H9 (cell line): ENCODE measurements around the gene CCNI2. TPM values are rescaled to one million over a fixed set of nuclear protein-coding genes. Genes with fewer than 3 reads are reported as not detected.

Experiments
- DNase-seq: peaks from one replicate; pipeline ENCODE4 v3.0.0-alpha.2; 2017
- H2AFZ ChIP-seq: one replicate; pipeline ENCODE4 v1.6.1; 2013; ENCODE audit warnings: mild to moderate bottlenecking, low read length, control low read depth, moderate library complexity
- H2AK5ac ChIP-seq: 2 replicates; pipeline ENCODE4 v1.6.1; 2013; ENCODE audit warnings: low read length, control low read depth, mixed read lengths; ENCODE audit not compliant: insufficient read length
- H2BK120ac ChIP-seq: one replicate; pipeline ENCODE4 v1.6.1; 2013; ENCODE audit warnings: low read depth, mild to moderate bottlenecking, low read length, control low read depth, inconsistent platforms; ENCODE audit not compliant: poor library complexity, severe bottlenecking
- H2BK12ac ChIP-seq: 2 replicates; pipeline ENCODE4 v1.6.1; 2013; ENCODE audit warnings: low read length, control low read depth, mixed read lengths, low read depth; ENCODE audit not compliant: insufficient read length
- H2BK15ac ChIP-seq: 2 replicates; pipeline ENCODE4 v1.6.1; 2013; ENCODE audit warnings: low read depth, low read length, control low read depth
- H2BK20ac ChIP-seq: one replicate; pipeline ENCODE4 v1.6.1; 2013; ENCODE audit warnings: low read depth, mild to moderate bottlenecking, low read length, control low read depth, inconsistent platforms; ENCODE audit not compliant: poor library complexity, severe bottlenecking
- H2BK5ac ChIP-seq: 2 replicates; pipeline ENCODE4 v1.6.1; 2013; ENCODE audit warnings: low read length, control low read depth, mixed read lengths; ENCODE audit not compliant: insufficient read length
- H3K14ac ChIP-seq: 2 replicates; pipeline ENCODE4 v1.6.1; 2013; ENCODE audit warnings: low read length, control low read depth; ENCODE audit not compliant: insufficient read depth
- H3K18ac ChIP-seq: 2 replicates; pipeline ENCODE4 v1.6.1; 2013; ENCODE audit warnings: low read depth, mild to moderate bottlenecking, mixed read lengths, low read length, control low read depth; ENCODE audit not compliant: insufficient read length
- H3K23ac ChIP-seq: 2 replicates; pipeline ENCODE4 v1.6.1; 2013; ENCODE audit warnings: low read length, control low read depth, mixed read lengths, low read depth; ENCODE audit not compliant: insufficient read length
- H3K23me2 ChIP-seq: 2 replicates; pipeline ENCODE4 v1.6.1; 2013; ENCODE audit warnings: low read depth, mild to moderate bottlenecking, mixed read lengths, low read length, control low read depth; ENCODE audit not compliant: insufficient read length, poor library complexity, severe bottlenecking
- H3K27ac ChIP-seq: 2 replicates; pipeline ENCODE4 v1.5.1; 2013; ENCODE audit warnings: low read length, control low read depth, mixed read lengths, low read depth; ENCODE audit not compliant: insufficient read length
- H3K27me3 ChIP-seq: 2 replicates; pipeline ENCODE4 v1.6.1; 2013; ENCODE audit warnings: low read length, control low read depth, inconsistent platforms; ENCODE audit not compliant: insufficient read depth
- H3K4ac ChIP-seq: 2 replicates; pipeline ENCODE4 v1.6.1; 2013; ENCODE audit warnings: low read depth, mild to moderate bottlenecking, control low read depth, inconsistent platforms, low read length, moderate library complexity
- H3K4me1 ChIP-seq: 2 replicates; pipeline ENCODE4 v1.6.1; 2013; ENCODE audit warnings: low read length, control low read depth, inconsistent platforms; ENCODE audit not compliant: insufficient read depth
- H3K4me2 ChIP-seq: 2 replicates; pipeline ENCODE4 v1.6.1; 2013; ENCODE audit warnings: low read length, control low read depth, mixed read lengths; ENCODE audit not compliant: insufficient read length, insufficient read depth
- H3K56ac ChIP-seq: 2 replicates; pipeline ENCODE4 v1.6.1; 2013; ENCODE audit warnings: low read depth, mild to moderate bottlenecking, mixed read lengths, low read length, control low read depth; ENCODE audit not compliant: insufficient read length
- H3K79me1 ChIP-seq: 2 replicates; pipeline ENCODE4 v1.6.1; 2013; ENCODE audit warnings: low read depth, mild to moderate bottlenecking, moderate library complexity, low read length, control low read depth, inconsistent platforms; ENCODE audit not compliant: insufficient read depth, poor library complexity, severe bottlenecking
- H3K79me2 ChIP-seq: 2 replicates; pipeline ENCODE4 v1.6.1; 2013; ENCODE audit warnings: low read length, control low read depth, inconsistent platforms; ENCODE audit not compliant: insufficient read depth
- H3K9ac ChIP-seq: 2 replicates; pipeline ENCODE4 v1.6.1; 2013; ENCODE audit warnings: low read length, control low read depth, mixed read lengths; ENCODE audit not compliant: insufficient read length; ENCODE audit errors: extremely low read depth
- H3K9me3 ChIP-seq: one replicate; pipeline ENCODE4 v1.6.1; 2013; ENCODE audit warnings: low read depth, low read length, inconsistent platforms; ENCODE audit not compliant: control insufficient read depth
- H3T11ph ChIP-seq: one replicate; pipeline ENCODE4 v1.6.1; 2013; ENCODE audit warnings: mild to moderate bottlenecking, low read length, control low read depth, inconsistent platforms
- H4K20me1 ChIP-seq: one replicate; pipeline ENCODE4 v1.6.1; 2013; ENCODE audit not compliant: control insufficient read depth, insufficient read length, insufficient read depth
- H4K5ac ChIP-seq: 2 replicates; pipeline ENCODE4 v1.6.1; 2013; ENCODE audit warnings: low read depth, mild to moderate bottlenecking, mixed read lengths, low read length, control low read depth; ENCODE audit not compliant: insufficient read length
- H4K8ac ChIP-seq: replicated peaks from 2 replicates; pipeline ENCODE4 v1.6.1; 2013; ENCODE audit warnings: low read length, control low read depth, mixed read lengths, low read depth; ENCODE audit not compliant: insufficient read length
- H4K91ac ChIP-seq: 2 replicates; pipeline ENCODE4 v1.6.1; 2013; ENCODE audit warnings: low read depth, mild to moderate bottlenecking, moderate library complexity, mixed read lengths, low read length, control low read depth; ENCODE audit not compliant: insufficient read length
- H3K27ac Mint-ChIP-seq, 3 experiments: 2 replicates in 2 of 3; 3 replicates in 1 of 3; pipeline ENCODE4 v1.8.0; 2020 to 2021; ENCODE audit warnings: mixed read lengths in 3 of 3, mild to moderate bottlenecking in 1 of 3, moderate library complexity in 1 of 3
- H3K27me3 Mint-ChIP-seq: 2 replicates; pipeline ENCODE4 v1.8.0; 2021; ENCODE audit warnings: low read depth, mild to moderate bottlenecking, moderate library complexity, mixed read lengths
- H3K36me3 Mint-ChIP-seq, 3 experiments: 2 replicates in 2 of 3; 3 replicates in 1 of 3; pipeline ENCODE4 v1.8.0; 2020 to 2021; ENCODE audit warnings: low read depth in 3 of 3, mixed read lengths in 3 of 3; ENCODE audit not compliant: insufficient read depth in 1 of 3
- H3K4me1 Mint-ChIP-seq, 2 experiments: 2 replicates each; pipeline ENCODE4 v1.8.0; 2020; ENCODE audit warnings: mixed read lengths in 2 of 2
- H3K4me3 Mint-ChIP-seq, 2 experiments: 2 replicates in 1 of 2; 3 replicates in 1 of 2; pipeline ENCODE4 v1.8.0; 2020 to 2021; ENCODE audit warnings: mild to moderate bottlenecking in 2 of 2, mixed read lengths in 2 of 2, moderate library complexity in 1 of 2
- H3K9me3 Mint-ChIP-seq, 2 experiments: 2 replicates in 1 of 2; 3 replicates in 1 of 2; pipeline ENCODE4 v1.8.0; 2020; ENCODE audit warnings: mild to moderate bottlenecking in 2 of 2, mixed read lengths in 2 of 2, moderate library complexity in 1 of 2
- WGBS: extraction: QIAGEN DNeasy Blood & Tissue Kit; methylation state at CpG from one replicate; pipeline ENCODE4 v1.1.7; 2013; ENCODE audit warnings: missing lambda C conversion rate, low lambda C conversion rate, mixed read lengths; ENCODE audit not compliant: insufficient read length; ENCODE audit errors: extremely low coverage; 5-methylcytosine and 5-hydroxymethylcytosine counted together
- total RNA-seq: library from RNA; stranded (reverse); gene quantifications from 2 replicates; pipeline ENCODE4 v1.2.1, GENCODE V29; 2021
- TF ChIP-seq, protein P1 (sequence below): fragments of 200-600 bp; sonication (generic); conservative IDR thresholded peaks from 3 replicates; pipeline ENCODE4 v1.8.0; 2021; ENCODE audit warnings: antibody characterized with exemption, mild to moderate bottlenecking

Gene CCNI2
- total RNA-seq, 1 experiment from 2014 or later, result 0.57 TPM

DNA sequence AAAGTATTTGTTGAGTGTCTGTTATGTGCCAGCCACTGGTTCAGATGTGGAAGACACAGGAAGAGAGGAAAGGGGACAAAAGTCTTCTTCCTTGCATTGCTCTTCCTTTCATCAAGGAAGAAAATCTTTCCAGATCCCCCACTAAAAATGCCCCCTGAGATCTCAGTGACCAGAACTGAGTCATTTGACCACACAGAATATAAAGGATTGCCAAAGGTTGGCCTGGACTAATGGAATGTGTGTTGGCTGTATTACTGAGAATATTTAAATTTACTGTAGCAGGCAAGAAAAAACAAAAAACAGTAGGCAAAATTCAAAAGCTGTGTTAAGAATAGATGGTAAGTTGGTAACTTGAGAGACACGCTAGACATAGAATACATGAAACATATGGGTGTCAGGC is 39.9 kb downstream of the CCNI2 start:
- no peak overlapping the region for H3K27ac ChIP-seq
- H3K4me3 Mint-ChIP-seq, result no peak overlapping the region
- H2BK20ac ChIP-seq, result no peak overlapping the region
- H2BK15ac ChIP-seq, result no peak overlapping the region
- H4K8ac ChIP-seq, result no peak overlapping the region
- no peak overlapping the region for H4K91ac ChIP-seq
- no peak overlapping the region for H3K56ac ChIP-seq
- no peak overlapping the region for H2BK5ac ChIP-seq
- H3K79me1 ChIP-seq, result no peaks in the 10 kb centered on the region
- H3K23ac ChIP-seq, result no peak overlapping the region
- TF ChIP-seq, protein P1, sequence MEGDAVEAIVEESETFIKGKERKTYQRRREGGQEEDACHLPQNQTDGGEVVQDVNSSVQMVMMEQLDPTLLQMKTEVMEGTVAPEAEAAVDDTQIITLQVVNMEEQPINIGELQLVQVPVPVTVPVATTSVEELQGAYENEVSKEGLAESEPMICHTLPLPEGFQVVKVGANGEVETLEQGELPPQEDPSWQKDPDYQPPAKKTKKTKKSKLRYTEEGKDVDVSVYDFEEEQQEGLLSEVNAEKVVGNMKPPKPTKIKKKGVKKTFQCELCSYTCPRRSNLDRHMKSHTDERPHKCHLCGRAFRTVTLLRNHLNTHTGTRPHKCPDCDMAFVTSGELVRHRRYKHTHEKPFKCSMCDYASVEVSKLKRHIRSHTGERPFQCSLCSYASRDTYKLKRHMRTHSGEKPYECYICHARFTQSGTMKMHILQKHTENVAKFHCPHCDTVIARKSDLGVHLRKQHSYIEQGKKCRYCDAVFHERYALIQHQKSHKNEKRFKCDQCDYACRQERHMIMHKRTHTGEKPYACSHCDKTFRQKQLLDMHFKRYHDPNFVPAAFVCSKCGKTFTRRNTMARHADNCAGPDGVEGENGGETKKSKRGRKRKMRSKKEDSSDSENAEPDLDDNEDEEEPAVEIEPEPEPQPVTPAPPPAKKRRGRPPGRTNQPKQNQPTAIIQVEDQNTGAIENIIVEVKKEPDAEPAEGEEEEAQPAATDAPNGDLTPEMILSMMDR, result no peak
- H3K9me3 Mint-ChIP-seq, result no peaks in the 10 kb centered on the region
- H3K18ac ChIP-seq, result no peak overlapping the region
- H2AK5ac ChIP-seq, result no peak overlapping the region
- H3K27ac Mint-ChIP-seq, result no peak overlapping the region
- H3K27me3 ChIP-seq, result no peaks in the 10 kb centered on the region
- H2AFZ ChIP-seq, result no peak overlapping the region
- H3K27me3 Mint-ChIP-seq, result peaks cover 20% of the 10 kb centered on the region
- H3K4me2 ChIP-seq, result no peak overlapping the region
- H3K14ac ChIP-seq, result no peak overlapping the region
- H4K5ac ChIP-seq, result no peak overlapping the region
- no peaks in the 10 kb centered on the region for H3K4me1 ChIP-seq
- no CpG with 5 or more reads among the region's 1 CpG for WGBS
- H3K4ac ChIP-seq, result no peak overlapping the region
- H3K36me3 Mint-ChIP-seq, result no peaks in the 10 kb centered on the region; a peak in 1 of 7 replicates
- peaks cover 11 to 15% of the 10 kb centered on the region in 2 experiments for H3K4me1 Mint-ChIP-seq
- H2BK12ac ChIP-seq, result no peak overlapping the region
- H3T11ph ChIP-seq, result no peak overlapping the region
- no peaks in the 10 kb centered on the region for H3K79me2 ChIP-seq
- H3K23me2 ChIP-seq, result no peaks in the 10 kb centered on the region
- no peak overlapping the region for H3K9ac ChIP-seq
- DNase-seq, result no peak
- no peaks in the 10 kb centered on the region for H4K20me1 ChIP-seq
- H3K9me3 ChIP-seq, result no peaks in the 10 kb centered on the region
- no peak overlapping the region for H2BK120ac ChIP-seq
